GM21423 (cell line): Measurements from ENCODE around the gene FLRT2.

Experiments
- ATAC-seq: cut with Tn5 transposase; IDR thresholded peaks from one replicate; pipeline ENCODE4 v1.9.1; 2021; ENCODE audit warnings: mild to moderate bottlenecking, moderate library complexity; ENCODE audit not compliant: unreplicated experiment

Gene FLRT2

DNA sequence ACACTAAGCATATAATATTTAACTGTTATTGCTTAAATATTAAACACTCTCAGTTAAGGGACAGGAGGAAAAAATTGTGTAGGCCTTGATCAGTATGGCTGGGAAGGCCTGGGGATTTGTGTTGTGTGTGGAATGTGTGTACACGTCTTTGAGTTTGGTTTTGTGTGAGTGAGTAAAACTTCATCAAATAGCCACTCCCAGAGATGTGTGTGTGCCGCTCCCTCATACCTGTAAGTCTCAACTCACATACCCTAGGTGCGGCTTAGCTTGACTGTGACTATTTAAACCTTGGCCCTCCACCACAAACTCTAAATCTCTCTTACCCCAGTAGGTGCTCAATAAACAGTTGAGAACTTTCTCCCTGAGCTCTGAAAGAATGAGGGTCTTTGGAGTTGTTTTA lies 64.3 kb downstream of the FLRT2 start:
- ATAC-seq, result no peak

DNA sequence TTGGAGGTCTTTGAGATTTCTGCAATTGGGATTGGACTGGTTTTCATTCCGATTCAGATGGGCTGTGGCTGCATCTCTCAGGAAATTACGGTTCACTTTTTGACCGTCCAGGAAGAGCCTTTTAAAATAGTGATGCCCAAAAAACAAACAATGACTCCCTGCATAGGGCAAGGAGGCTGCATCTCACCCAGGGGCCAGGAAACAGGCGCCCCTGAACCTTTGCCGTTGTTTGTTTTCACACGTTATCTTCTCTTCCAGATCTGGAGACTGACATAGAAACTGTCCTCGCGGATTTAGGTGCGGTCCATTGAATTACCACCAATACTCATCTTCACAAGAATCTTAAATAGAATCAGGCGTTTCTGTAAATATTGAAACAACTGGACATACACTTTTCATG lies 66.0 kb downstream of the FLRT2 start:
- no peak for ATAC-seq

- ATAC-seq, result no peak
Observed at GRCh38 chr14:85596562-85596961, 66.6 kb downstream of the FLRT2 start.

DNA sequence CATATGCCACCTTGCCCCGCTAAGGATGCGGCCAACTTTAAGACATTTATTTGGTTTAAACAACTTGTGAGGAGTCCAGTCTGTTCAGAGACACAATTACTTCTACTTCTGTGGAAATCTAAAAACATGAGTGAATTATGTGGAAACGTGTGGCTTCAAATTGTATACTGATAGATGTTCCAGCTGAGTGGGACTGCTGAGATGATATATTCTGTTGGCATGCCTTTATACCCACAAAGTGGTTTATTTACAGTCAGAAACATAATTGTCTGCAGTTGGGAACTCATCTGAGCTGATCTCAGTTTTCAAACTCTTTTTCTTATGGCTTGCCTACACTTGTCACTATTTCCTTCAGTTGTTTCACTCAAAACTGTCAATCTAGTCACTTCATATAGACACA lies 67.8 kb downstream of the FLRT2 start:
- ATAC-seq, result no peak

DNA sequence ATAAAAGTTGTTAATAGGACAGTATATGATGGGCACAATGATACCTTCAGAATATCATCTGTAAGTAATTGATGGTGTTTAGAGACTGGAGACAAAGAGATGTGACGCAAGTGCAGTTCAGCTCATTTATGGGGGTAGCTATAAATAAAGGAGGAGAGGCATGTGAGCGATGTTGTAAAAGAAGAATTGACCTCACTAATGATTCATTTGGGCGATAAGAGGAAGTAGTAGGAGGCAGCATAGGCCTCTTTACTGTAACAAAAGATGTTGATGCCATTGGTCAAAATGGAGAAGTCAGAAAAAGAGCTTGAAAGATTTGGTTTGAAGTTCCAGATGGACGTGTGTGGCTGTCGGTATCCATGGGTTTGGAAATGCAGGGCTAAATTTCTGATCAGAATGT lies 70.0 kb downstream of the FLRT2 start:
- no peak for ATAC-seq

- no peak for ATAC-seq
Observed at GRCh38 chr14:85601246-85601645, 71.3 kb downstream of the FLRT2 start.

GRCh38 chr14:85601690-85602089 lies 71.7 kb downstream of the FLRT2 start:
- ATAC-seq, result no peak

- ATAC-seq, result no peak
Observed at GRCh38 chr14:85602345-85602744, 72.4 kb downstream of the FLRT2 start.

GRCh38 chr14:85604021-85604420 lies 74.1 kb downstream of the FLRT2 start:
- ATAC-seq, result no peak

DNA sequence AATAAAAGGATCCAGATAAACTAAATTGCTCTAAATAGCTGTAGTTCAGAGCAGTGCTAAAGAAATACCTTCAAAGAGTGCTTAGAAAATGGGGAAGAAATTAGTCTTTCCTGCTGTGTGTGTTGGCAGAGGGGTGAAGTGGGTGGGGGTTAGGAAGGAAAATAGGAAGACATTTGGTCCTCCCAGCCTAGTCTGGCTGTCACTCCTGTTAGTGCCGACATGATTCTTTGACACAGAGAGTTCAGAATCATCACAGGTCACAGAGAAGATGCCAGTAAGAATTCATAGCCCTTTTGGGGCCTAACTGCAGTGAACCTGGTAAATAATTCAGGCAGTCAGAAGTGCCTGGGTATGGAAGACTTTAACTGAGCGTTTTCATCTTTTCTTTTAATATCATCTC lies 74.8 kb downstream of the FLRT2 start:
- ATAC-seq, result no peak

- no peak for ATAC-seq
Observed at GRCh38 chr14:85607651-85608081, 77.7 kb downstream of the FLRT2 start.

DNA sequence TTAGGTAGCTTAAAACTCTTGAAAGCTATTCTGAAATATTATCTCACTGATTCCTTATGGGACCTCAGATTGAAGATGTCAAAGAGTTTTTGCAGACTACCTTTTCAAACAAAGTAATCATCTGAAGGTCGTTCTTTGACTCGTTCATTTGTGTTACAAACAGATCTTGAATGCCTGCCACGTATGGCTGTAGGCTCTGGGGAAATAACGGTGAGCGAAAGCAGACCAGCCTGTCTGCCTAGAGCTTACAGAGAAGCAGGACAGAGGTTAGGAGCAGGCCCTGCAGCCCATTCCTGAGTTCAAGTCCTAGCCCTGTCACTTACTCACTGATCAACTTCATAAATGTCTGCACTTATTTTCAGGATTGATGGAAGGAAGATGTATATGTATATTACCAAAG lies 83.6 kb downstream of the FLRT2 start:
- no peak for ATAC-seq

- no peak for ATAC-seq
Observed at GRCh38 chr14:85616386-85616885, 86.5 kb downstream of the FLRT2 start.

GRCh38 chr14:85616886-85617285 lies 86.9 kb downstream of the FLRT2 start:
- no peak for ATAC-seq

GRCh38 chr14:85617791-85618190 lies 87.8 kb downstream of the FLRT2 start:
- no peak for ATAC-seq

- no peak for ATAC-seq
Observed at GRCh38 chr14:85618390-85618789, 88.4 kb downstream of the FLRT2 start.

GRCh38 chr14:85618978-85619377 lies 89.0 kb downstream of the FLRT2 start:
- no peak for ATAC-seq

GRCh38 chr14:85619851-85620250 lies 89.9 kb downstream of the FLRT2 start:
- ATAC-seq, result no peak

- ATAC-seq, result no peak
Observed at GRCh38 chr14:85620947-85621346, 91.0 kb downstream of the FLRT2 start.

DNA sequence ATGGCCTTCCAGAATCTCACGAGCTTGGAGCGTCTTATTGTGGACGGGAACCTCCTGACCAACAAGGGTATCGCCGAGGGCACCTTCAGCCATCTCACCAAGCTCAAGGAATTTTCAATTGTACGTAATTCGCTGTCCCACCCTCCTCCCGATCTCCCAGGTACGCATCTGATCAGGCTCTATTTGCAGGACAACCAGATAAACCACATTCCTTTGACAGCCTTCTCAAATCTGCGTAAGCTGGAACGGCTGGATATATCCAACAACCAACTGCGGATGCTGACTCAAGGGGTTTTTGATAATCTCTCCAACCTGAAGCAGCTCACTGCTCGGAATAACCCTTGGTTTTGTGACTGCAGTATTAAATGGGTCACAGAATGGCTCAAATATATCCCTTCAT lies 92.2 kb downstream of the FLRT2 start:
- ATAC-seq, result no peak

GRCh38 chr14:85622986-85623685 lies 93.2 kb downstream of the FLRT2 start:
- no peak for ATAC-seq

DNA sequence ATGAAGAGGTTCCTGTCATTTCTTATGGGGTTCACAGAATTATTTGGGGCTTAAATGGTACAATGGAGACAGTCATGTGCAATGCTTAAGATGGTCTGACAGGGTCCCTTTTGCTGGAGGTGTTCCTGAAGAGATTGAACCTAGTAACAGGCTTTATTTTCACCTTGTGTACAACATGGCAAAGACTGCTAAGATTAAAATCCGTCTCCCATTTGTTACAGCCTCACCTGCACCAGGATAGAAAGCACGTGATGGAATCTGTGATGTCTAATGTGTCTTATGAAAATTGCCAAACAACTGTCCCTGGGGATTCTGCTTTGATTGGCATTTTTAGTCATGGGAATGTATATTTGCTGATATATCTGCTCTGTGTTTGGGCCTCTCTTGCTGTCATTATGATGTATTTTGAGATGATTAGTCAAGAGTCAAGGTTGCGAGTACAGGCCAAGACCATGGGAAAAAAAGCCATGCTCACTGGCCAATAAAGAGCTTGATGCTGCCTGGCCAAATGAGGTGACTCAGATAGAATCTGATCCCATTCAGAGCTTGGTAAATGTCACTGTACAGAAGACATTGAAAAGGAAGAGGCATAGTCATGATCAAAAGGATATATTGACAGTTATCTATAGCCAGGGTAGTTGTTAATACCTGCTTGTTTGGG lies 96.1 kb downstream of the FLRT2 start:
- no peak for ATAC-seq

GRCh38 chr14:85634205-85634604 lies 104.3 kb downstream of the FLRT2 start:
- ATAC-seq, result no peak
